Effector CD8-positive, alpha-beta T cell (primary cell): Measurements from ENCODE around the gene RNU2-1.
"Not testable (repeated sequence)": the region's sequence is repeated elsewhere in the genome, so short reads cannot be mapped to it uniquely, and the experiment has no call there.

Experiments used
- DNase-seq: peaks from one replicate; lab custom pipeline; 2025; lab: John Stamatoyannopoulos, UW

Gene RNU2-1

GRCh38 chr17:43216369-43216761, 17.4 kb downstream of the RNU2-1 start:
- no peak for DNase-seq

GRCh38 chr17:43215341-43215740, 18.4 kb downstream of the RNU2-1 start:
- no peak for DNase-seq

- no peak for DNase-seq
These were observed 20.2 kb downstream of the RNU2-1 start for GRCh38 chr17:43213545-43213944.

- no peak for DNase-seq
These were observed 20.9 kb downstream of the RNU2-1 start for GRCh38 chr17:43212641-43213490.

- peak; percentile 58 for DNase-seq
These were observed 22.0 kb downstream of the RNU2-1 start, which contains the start of gene TMEM106A for GRCh38 chr17:43211480-43212402. TSS of gene TMEM106A (plus strand) at chr17:43211875. CDS start at chr17:43213042, 1,167 bp downstream.

GRCh38 chr17:43211123-43211479, 22.7 kb downstream of the RNU2-1 start:
- no peak for DNase-seq

- DNase-seq, result no peak
These were observed 23.2 kb downstream of the RNU2-1 start for GRCh38 chr17:43210576-43210975.

- not testable (repeated sequence) for DNase-seq
These were observed 30.8 kb downstream of the RNU2-1 start for GRCh38 chr17:43203013-43203412.

- no peak for DNase-seq
These were observed 33.6 kb downstream of the RNU2-1 start for GRCh38 chr17:43200127-43200526.

- no peak for DNase-seq
These were observed 34.1 kb downstream of the RNU2-1 start for GRCh38 chr17:43199633-43200032.

- DNase-seq, result no peak
These were observed 40.5 kb downstream of the RNU2-1 start for GRCh38 chr17:43193251-43193650.

GRCh38 chr17:43186656-43187055, 47.1 kb downstream of the RNU2-1 start:
- not testable (repeated sequence) for DNase-seq

GRCh38 chr17:43183921-43184320, 49.9 kb downstream of the RNU2-1 start:
- no peak for DNase-seq
